ENCODE results near the gene PALM2AKAP2. TPM values are rescaled to one million over a fixed set of nuclear protein-coding genes. Genes with fewer than 3 reads are reported as not detected.

The PALM2AKAP2 gene
- total RNA-seq, 2 experiments from 2014 or later: not detected

DNA sequence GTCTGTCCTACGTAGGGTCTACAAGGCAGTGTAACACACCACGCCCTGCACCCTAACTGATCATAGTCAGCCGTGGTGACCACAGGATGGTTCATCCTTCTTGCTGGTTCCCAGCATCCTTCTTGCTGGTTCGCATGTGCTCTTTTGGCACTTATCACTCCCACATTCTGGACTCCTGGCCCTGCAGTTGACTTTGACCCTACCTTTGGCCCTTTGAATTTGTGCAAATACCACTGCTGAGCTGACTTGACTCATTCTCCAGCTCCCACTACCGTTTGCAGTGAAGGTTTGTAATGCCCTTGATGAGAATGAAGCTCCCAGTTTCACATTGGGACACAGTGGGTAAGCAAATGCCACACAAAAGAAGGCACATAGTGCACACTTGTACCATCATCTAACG is 33.8 kb downstream of the PALM2AKAP2 start:
- H3K27ac ChIP-seq (ENCODE audit: low read depth, low read length, poor library complexity, severe bottlenecking): no peak overlapping the region
- no peaks in the 10 kb centered on the region for H3K9me3 ChIP-seq (ENCODE audit: low read length)
- H3K36me3 ChIP-seq (ENCODE audit: insufficient read depth, low read length): no peaks in the 10 kb centered on the region
- ChIA-PET POLR2A (no interaction called here), CTCF (ENCODE audit: unreplicated experiment) (no interaction called here)
- no peaks in the 10 kb centered on the region for H3K9me2 ChIP-seq (ENCODE audit: insufficient read depth, low read length)
- no peaks in the 10 kb centered on the region for H3K79me2 ChIP-seq (ENCODE audit: insufficient read depth, low read depth, low read length)
- intact Hi-C loops (cut with micrococcal nuclease; ENCODE audit: unreplicated experiment): no loop called here
- H3K4me3 ChIP-seq (ENCODE audit: low read depth, low read length, poor library complexity, severe bottlenecking): no peak overlapping the region
- DNase-seq (ENCODE audit: low spot score): no peak
- no peak overlapping the region for H2AFZ ChIP-seq (ENCODE audit: low read length)
- no peaks in the 10 kb centered on the region for H3K4me1 ChIP-seq (ENCODE audit: insufficient read depth, low read length, poor library complexity, severe bottlenecking)
- BruUV-seq (replicated peaks): no TSS peak
- no peak overlapping the region for H3K4me2 ChIP-seq (ENCODE audit: low read length)
- TF ChIP-seq, protein P1, sequence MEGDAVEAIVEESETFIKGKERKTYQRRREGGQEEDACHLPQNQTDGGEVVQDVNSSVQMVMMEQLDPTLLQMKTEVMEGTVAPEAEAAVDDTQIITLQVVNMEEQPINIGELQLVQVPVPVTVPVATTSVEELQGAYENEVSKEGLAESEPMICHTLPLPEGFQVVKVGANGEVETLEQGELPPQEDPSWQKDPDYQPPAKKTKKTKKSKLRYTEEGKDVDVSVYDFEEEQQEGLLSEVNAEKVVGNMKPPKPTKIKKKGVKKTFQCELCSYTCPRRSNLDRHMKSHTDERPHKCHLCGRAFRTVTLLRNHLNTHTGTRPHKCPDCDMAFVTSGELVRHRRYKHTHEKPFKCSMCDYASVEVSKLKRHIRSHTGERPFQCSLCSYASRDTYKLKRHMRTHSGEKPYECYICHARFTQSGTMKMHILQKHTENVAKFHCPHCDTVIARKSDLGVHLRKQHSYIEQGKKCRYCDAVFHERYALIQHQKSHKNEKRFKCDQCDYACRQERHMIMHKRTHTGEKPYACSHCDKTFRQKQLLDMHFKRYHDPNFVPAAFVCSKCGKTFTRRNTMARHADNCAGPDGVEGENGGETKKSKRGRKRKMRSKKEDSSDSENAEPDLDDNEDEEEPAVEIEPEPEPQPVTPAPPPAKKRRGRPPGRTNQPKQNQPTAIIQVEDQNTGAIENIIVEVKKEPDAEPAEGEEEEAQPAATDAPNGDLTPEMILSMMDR (conservative IDR thresholded peaks at IDR 0.05; ENCODE audit: low read length): no peak
- TF ChIP-seq EZH2phosphoT487 (IDR thresholded peaks at IDR 0.05; ENCODE audit: borderline replicate concordance, low read depth, low read length): no peak
- H4K20me1 ChIP-seq (ENCODE audit: insufficient read depth, low read length): no peaks in the 10 kb centered on the region

DNA sequence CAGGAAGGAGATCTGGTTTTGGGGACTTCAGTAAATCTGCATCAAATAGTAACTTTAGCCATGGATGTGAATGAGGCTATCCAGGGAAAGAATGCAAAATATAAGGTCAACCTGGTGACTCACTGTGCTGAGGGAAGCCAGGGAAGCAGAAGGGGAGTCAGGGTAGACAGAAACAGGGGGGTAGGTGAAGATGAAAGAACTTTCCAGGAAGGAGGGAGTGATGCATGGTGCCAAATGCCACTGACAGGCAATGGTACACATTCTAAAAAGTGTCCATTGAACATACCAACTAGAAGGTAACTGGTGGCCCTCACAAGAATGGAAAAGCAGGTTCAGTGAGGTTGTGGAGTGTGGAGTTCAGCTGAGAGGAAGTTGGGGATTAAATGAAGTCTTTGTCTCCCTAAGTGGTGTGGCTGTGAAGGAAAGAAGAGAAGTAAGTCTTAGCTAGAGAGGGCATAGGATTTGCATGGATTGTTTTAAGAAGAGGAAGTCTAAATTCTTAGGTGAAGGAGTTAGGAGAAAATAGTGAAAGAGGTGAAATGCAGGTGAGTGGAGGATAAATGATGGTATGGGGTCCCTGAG is 35.5 kb downstream of the PALM2AKAP2 start:
- Histone ChIP-seq H3K27ac (ENCODE audit: low read depth, low read length, poor library complexity, severe bottlenecking) (no peak overlapping the region), H3K36me3 (ENCODE audit: insufficient read depth, low read length) (no peaks in the 10 kb centered on the region), H3K4me1 (ENCODE audit: insufficient read depth, low read length, poor library complexity, severe bottlenecking) (no peaks in the 10 kb centered on the region), H3K4me2 (ENCODE audit: low read length) (no peak overlapping the region), H4K20me1 (ENCODE audit: insufficient read depth, low read length) (no peaks in the 10 kb centered on the region), H3K79me2 (ENCODE audit: insufficient read depth, low read depth, low read length) (no peaks in the 10 kb centered on the region), H3K4me3 (ENCODE audit: low read depth, low read length, poor library complexity, severe bottlenecking) (no peak overlapping the region), H2AFZ (ENCODE audit: low read length) (no peak overlapping the region), H3K9me2 (ENCODE audit: insufficient read depth, low read length) (no peaks in the 10 kb centered on the region), H3K9me3 (ENCODE audit: low read length) (no peaks in the 10 kb centered on the region)
- POLR2A ChIA-PET: interaction anchor here (0.7 to 0.9 kb wide), 2 partner anchors 47 to 179 kb away, joined by 3 read pairs; no protein-coding TSS in a partner anchor
- TF ChIP-seq, protein P1 (conservative IDR thresholded peaks at IDR 0.05; ENCODE audit: low read length): no peak
- no peak for TF ChIP-seq EZH2phosphoT487 (IDR thresholded peaks at IDR 0.05; ENCODE audit: borderline replicate concordance, low read depth, low read length)
- no peak for DNase-seq (ENCODE audit: low spot score)
- intact Hi-C loops (cut with micrococcal nuclease; ENCODE audit: unreplicated experiment): loop anchor here (5.0 kb wide), 1 partner anchor 88 kb away; no protein-coding TSS in a partner anchor
- CTCF ChIA-PET (ENCODE audit: unreplicated experiment): no interaction called here
- no TSS peak for BruUV-seq (replicated peaks)

DNA sequence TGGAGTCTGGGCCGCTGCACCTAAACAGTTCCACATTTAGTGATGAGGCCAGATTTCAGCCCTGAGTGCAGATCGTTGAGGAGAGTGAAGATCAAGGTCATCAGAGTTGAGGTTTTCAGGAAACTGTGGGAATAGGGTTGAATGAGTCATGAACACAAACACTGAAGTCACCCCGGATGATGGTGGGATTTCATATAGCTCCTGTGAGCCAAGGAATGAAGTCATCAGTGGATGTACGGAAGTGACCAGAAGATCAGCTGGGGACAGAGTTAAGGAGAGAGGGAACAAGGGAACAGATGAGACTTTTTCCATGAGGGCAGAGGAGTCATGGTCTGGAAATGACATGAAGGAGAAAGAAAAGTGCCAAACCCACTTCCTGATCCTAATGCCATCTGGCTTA is 36.5 kb downstream of the PALM2AKAP2 start:
- Histone ChIP-seq H3K4me3 (ENCODE audit: low read depth, low read length, poor library complexity, severe bottlenecking) (no peak overlapping the region), H3K9me2 (ENCODE audit: insufficient read depth, low read length) (no peaks in the 10 kb centered on the region), H4K20me1 (ENCODE audit: insufficient read depth, low read length) (no peaks in the 10 kb centered on the region), H3K4me2 (ENCODE audit: low read length) (no peak overlapping the region), H3K79me2 (ENCODE audit: insufficient read depth, low read depth, low read length) (no peaks in the 10 kb centered on the region), H3K9me3 (ENCODE audit: low read length) (no peaks in the 10 kb centered on the region), H3K4me1 (ENCODE audit: insufficient read depth, low read length, poor library complexity, severe bottlenecking) (no peaks in the 10 kb centered on the region), H3K27ac (ENCODE audit: low read depth, low read length, poor library complexity, severe bottlenecking) (no peak overlapping the region), H2AFZ (ENCODE audit: low read length) (no peak overlapping the region), H3K36me3 (ENCODE audit: insufficient read depth, low read length) (no peaks in the 10 kb centered on the region)
- CTCF ChIA-PET (ENCODE audit: unreplicated experiment): no interaction called here
- intact Hi-C loops (cut with micrococcal nuclease; ENCODE audit: unreplicated experiment): loop anchor here (5.0 kb wide), 1 partner anchor 89 kb away; no protein-coding TSS in a partner anchor
- POLR2A ChIA-PET: interaction anchor here (0.9 to 1.4 kb wide), 2 partner anchors 96 to 180 kb away, joined by 3 to 4 read pairs; no protein-coding TSS in a partner anchor
- DNase-seq (ENCODE audit: low spot score): no peak
- BruUV-seq (replicated peaks): no TSS peak
- TF ChIP-seq EZH2phosphoT487 (IDR thresholded peaks at IDR 0.05; ENCODE audit: borderline replicate concordance, low read depth, low read length): no peak
- TF ChIP-seq, protein P1 (conservative IDR thresholded peaks at IDR 0.05; ENCODE audit: low read length): no peak

Measured in OCI-LY7 (cell line).